MCF 10A (cell line): ENCODE measurements around the gene RFT1. TPM values are rescaled to one million over a fixed set of nuclear protein-coding genes. Genes with fewer than 3 reads are reported as not detected.

Experiments
- BruUV-seq: library from RNA; stranded (reverse); fragments of 400-500 nt; replicated peaks from 2 replicates; lab custom pipeline; 2021; lab: Mats Ljungman, UMichigan
- CTCF ChIA-PET: fragments of 300-600 bp; sonication (Branson Sonifier 250); formaldehyde crosslinking; extraction: SDS; loops from one replicate; lab custom pipeline; 2021; ENCODE audit warnings: antibody characterized with exemption, inconsistent platforms; lab: Yijun Ruan, JAX
- POLR2A ChIA-PET: fragments of 300-600, 350-650 bp; sonication (Branson Sonifier 250); formaldehyde crosslinking; extraction: SDS; loops from one replicate; lab custom pipeline; 2020; ENCODE audit warnings: antibody characterized with exemption, inconsistent platforms; lab: Yijun Ruan, JAX
- DNase-seq: peaks from one replicate; pipeline ENCODE4 v3.0.0-alpha.2; 2018; ENCODE audit not compliant: unreplicated experiment
- H3K27ac Mint-ChIP-seq: one replicate; pipeline ENCODE4 v1.8.0; 2022; ENCODE audit warnings: mild to moderate bottlenecking, low read depth, mixed read lengths; ENCODE audit not compliant: unreplicated experiment
- H3K27me3 Mint-ChIP-seq: one replicate; pipeline ENCODE4 v1.8.0; 2022; ENCODE audit warnings: mixed read lengths; ENCODE audit not compliant: insufficient read depth, unreplicated experiment
- H3K36me3 Mint-ChIP-seq: one replicate; pipeline ENCODE4 v1.8.0; 2022; ENCODE audit warnings: mild to moderate bottlenecking, moderate library complexity, mixed read lengths; ENCODE audit not compliant: insufficient read depth, unreplicated experiment
- H3K4me1 Mint-ChIP-seq: one replicate; pipeline ENCODE4 v1.8.0; 2022; ENCODE audit warnings: mixed read lengths; ENCODE audit not compliant: insufficient read depth, unreplicated experiment
- H3K4me3 Mint-ChIP-seq: one replicate; pipeline ENCODE4 v1.8.0; 2022; ENCODE audit warnings: mild to moderate bottlenecking, moderate library complexity, mixed read lengths; ENCODE audit not compliant: unreplicated experiment
- H3K9me3 Mint-ChIP-seq: one replicate; pipeline ENCODE4 v1.8.0; 2022; ENCODE audit warnings: mixed read lengths; ENCODE audit not compliant: unreplicated experiment
- CTCF ChIP-seq: fragments of 200-600 bp; IDR thresholded peaks from one replicate; pipeline ENCODE4 v1.8.0; 2022; ENCODE audit warnings: antibody characterized with exemption, mild to moderate bottlenecking; ENCODE audit not compliant: unreplicated experiment
- intact Hi-C: fragments of 100-400 bp; cut with micrococcal nuclease; formaldehyde crosslinking; loops from 2 replicates; pipeline ENCODE4 v1.14.1; 2022
- total RNA-seq: library from RNA; stranded (reverse); gene quantifications from 2 replicates; pipeline ENCODE4 v1.2.3, GENCODE V29; 2022

Gene RFT1
- total RNA-seq, 1 experiment from 2014 or later, result 42.7 TPM

GRCh38 chr3:53146319-53146891, 16.2 kb upstream of the RFT1 start:
- POLR2A ChIA-PET, result interaction anchor here (0.7 to 1.0 kb wide), 2 partner anchors 14 to 376 kb away, joined by 3 read pairs; partner anchors contain the start of gene NEK4
- no peaks in the 10 kb centered on the region for H3K36me3 Mint-ChIP-seq
- BruUV-seq, result no TSS peak
- H3K4me3 Mint-ChIP-seq, result no peak overlapping the region
- H3K4me1 Mint-ChIP-seq, result peaks cover 14% of the 10 kb centered on the region
- H3K9me3 Mint-ChIP-seq, result no peaks in the 10 kb centered on the region
- no peak for DNase-seq
- intact Hi-C loops, result no loop called here
- TF ChIP-seq CTCF, result no peak
- CTCF ChIA-PET, result interaction anchor here (0.6 to 2.3 kb wide), 4 partner anchors 9 to 795 kb away, joined by 3 to 15 read pairs (median 4); no protein-coding TSS in a partner anchor
- H3K27ac Mint-ChIP-seq, result no peak overlapping the region
- no peaks in the 10 kb centered on the region for H3K27me3 Mint-ChIP-seq

- DNase-seq, result no peak
- Mint-ChIP-seq H3K27ac (no peak overlapping the region), H3K4me3 (no peak overlapping the region), H3K9me3 (no peaks in the 10 kb centered on the region), H3K4me1 (peaks cover 12% of the 10 kb centered on the region), H3K36me3 (no peaks in the 10 kb centered on the region), H3K27me3 (no peaks in the 10 kb centered on the region)
- no peak for TF ChIP-seq CTCF
- BruUV-seq, result no TSS peak
- ChIA-PET CTCF (interaction anchor here (1.0 to 2.3 kb wide), 4 partner anchors 9 to 51 kb away, joined by 4 to 15 read pairs (median 5); no protein-coding TSS in a partner anchor), POLR2A (interaction anchor here (1.0 kb wide), 1 partner anchor 15 kb away, joined by 3 read pairs; no protein-coding TSS in a partner anchor)
- intact Hi-C loops, result no loop called here
Observed at GRCh38 chr3:53145713-53146080, 15.5 kb upstream of the RFT1 start.

- DNase-seq, result no peak
- peaks cover 12% of the 10 kb centered on the region for H3K4me1 Mint-ChIP-seq
- no peak overlapping the region for H3K27ac Mint-ChIP-seq
- H3K27me3 Mint-ChIP-seq, result no peaks in the 10 kb centered on the region
- intact Hi-C loops, result no loop called here
- H3K36me3 Mint-ChIP-seq, result no peaks in the 10 kb centered on the region
- H3K9me3 Mint-ChIP-seq, result no peaks in the 10 kb centered on the region
- CTCF ChIA-PET, result interaction anchor here (0.6 to 2.3 kb wide), 5 partner anchors 10 to 51 kb away, joined by 3 to 15 read pairs (median 4); no protein-coding TSS in a partner anchor
- BruUV-seq, result no TSS peak
- POLR2A ChIA-PET, result interaction anchor here (0.6 to 1.0 kb wide), 2 partner anchors 15 to 47 kb away, joined by 3 to 4 read pairs; no protein-coding TSS in a partner anchor
- no peak for TF ChIP-seq CTCF
- H3K4me3 Mint-ChIP-seq, result no peak overlapping the region
Observed at GRCh38 chr3:53144862-53145712, 14.9 kb upstream of the RFT1 start.

- BruUV-seq, result no TSS peak
- Mint-ChIP-seq H3K36me3 (no peaks in the 10 kb centered on the region), H3K27ac (no peak overlapping the region), H3K27me3 (no peaks in the 10 kb centered on the region), H3K4me1 (peaks cover 7% of the 10 kb centered on the region), H3K9me3 (no peaks in the 10 kb centered on the region), H3K4me3 (no peak overlapping the region)
- DNase-seq, result no peak
- POLR2A ChIA-PET, result interaction anchor here (0.6 kb wide), 1 partner anchor 46 kb away, joined by 4 read pairs; no protein-coding TSS in a partner anchor
- no peak for TF ChIP-seq CTCF
- CTCF ChIA-PET, result interaction anchor here (0.7 to 2.3 kb wide), 3 partner anchors 10 to 13 kb away, joined by 3 to 15 read pairs (median 10); no protein-coding TSS in a partner anchor
- intact Hi-C loops, result no loop called here
Observed at GRCh38 chr3:53144446-53144845, 14.2 kb upstream of the RFT1 start.
